ENCODE measurements around the gene USP48.

USP48 gene, protein sequence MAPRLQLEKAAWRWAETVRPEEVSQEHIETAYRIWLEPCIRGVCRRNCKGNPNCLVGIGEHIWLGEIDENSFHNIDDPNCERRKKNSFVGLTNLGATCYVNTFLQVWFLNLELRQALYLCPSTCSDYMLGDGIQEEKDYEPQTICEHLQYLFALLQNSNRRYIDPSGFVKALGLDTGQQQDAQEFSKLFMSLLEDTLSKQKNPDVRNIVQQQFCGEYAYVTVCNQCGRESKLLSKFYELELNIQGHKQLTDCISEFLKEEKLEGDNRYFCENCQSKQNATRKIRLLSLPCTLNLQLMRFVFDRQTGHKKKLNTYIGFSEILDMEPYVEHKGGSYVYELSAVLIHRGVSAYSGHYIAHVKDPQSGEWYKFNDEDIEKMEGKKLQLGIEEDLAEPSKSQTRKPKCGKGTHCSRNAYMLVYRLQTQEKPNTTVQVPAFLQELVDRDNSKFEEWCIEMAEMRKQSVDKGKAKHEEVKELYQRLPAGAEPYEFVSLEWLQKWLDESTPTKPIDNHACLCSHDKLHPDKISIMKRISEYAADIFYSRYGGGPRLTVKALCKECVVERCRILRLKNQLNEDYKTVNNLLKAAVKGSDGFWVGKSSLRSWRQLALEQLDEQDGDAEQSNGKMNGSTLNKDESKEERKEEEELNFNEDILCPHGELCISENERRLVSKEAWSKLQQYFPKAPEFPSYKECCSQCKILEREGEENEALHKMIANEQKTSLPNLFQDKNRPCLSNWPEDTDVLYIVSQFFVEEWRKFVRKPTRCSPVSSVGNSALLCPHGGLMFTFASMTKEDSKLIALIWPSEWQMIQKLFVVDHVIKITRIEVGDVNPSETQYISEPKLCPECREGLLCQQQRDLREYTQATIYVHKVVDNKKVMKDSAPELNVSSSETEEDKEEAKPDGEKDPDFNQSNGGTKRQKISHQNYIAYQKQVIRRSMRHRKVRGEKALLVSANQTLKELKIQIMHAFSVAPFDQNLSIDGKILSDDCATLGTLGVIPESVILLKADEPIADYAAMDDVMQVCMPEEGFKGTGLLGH

DNA sequence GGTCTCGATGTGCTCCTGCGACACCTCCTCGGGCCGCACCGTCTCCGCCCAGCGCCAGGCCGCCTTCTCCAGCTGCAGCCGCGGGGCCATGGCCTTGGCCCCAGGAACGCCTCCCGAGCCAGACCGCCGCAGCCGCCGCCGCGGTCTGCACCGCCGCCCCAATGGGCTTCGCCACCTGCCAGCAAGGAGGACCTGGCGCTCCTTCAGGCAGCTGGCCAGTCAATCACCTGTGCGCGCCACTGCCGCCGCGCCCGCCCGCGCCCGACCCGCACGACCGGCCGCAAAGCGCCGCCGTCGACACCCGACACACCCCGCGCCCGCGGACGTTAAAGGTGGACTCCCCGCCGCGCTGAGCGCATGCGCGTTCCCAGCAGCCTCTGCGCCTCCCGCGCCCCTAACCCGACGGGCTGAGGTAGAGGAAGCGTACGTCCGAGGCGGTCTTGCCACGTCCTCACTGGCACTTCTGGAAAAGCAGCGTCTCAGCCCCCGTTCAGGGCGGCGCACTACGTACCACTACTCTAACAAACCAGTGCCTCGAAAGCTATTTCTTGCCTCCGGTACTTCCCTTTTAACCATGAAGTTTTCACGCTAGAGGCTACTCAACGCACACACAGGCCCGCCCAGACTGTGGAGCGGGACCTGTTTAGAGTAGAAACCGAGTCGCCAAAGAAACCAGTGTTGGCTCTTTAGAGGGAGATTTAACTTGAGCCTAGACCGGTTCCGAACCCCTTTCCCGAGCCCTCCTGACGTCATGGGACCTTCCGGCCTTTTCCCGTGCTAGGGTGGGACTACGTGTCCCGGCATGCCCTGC is at the start of gene USP48:
Gene USP48 (minus strand): TSS at position 282 of the 811 bp plus-strand sequence. CDS start 192 bp downstream, at position 90.
- peak; percentile 96 for DNase-seq (ENCODE audit: low spot score)
- Histone ChIP-seq H3K4me3 (peak within 1 kb of the TSS; percentile 98), H3K27ac (peak within 1 kb of the TSS; percentile 97 to 100)
- TF ChIP-seq, protein P1, sequence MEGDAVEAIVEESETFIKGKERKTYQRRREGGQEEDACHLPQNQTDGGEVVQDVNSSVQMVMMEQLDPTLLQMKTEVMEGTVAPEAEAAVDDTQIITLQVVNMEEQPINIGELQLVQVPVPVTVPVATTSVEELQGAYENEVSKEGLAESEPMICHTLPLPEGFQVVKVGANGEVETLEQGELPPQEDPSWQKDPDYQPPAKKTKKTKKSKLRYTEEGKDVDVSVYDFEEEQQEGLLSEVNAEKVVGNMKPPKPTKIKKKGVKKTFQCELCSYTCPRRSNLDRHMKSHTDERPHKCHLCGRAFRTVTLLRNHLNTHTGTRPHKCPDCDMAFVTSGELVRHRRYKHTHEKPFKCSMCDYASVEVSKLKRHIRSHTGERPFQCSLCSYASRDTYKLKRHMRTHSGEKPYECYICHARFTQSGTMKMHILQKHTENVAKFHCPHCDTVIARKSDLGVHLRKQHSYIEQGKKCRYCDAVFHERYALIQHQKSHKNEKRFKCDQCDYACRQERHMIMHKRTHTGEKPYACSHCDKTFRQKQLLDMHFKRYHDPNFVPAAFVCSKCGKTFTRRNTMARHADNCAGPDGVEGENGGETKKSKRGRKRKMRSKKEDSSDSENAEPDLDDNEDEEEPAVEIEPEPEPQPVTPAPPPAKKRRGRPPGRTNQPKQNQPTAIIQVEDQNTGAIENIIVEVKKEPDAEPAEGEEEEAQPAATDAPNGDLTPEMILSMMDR (IDR thresholded peaks at IDR 0.05): no peak

DNA sequence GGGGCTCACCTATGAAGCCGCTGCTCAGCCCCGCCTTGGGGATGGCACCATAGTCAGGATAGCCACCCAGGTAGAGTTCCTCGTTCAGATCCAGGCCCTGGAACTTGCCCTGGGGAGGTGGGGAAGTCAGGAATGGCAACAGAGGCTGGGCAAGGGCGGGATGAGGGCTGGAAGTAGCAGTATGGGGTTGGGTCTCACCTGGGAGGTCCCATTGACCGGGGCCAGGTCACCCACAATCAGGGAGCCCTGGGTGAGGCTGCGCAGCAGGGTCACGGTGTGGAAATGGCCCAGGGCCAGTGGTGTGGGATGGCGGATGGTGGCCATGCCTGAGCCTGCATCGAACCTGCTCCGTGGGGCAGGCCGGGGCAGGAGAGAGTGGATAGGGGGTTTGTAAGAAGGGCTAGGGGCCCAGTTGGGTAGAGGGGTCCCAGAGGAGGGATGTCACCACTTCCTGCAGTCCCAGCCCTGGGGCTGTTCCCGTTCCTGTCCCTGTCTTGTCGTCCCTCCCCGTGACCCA is 48.6 kb upstream of the USP48 start:
- Histone ChIP-seq H3K4me3 (no peak overlapping the region), H3K27ac (no peak overlapping the region)
- TF ChIP-seq, protein P1 (IDR thresholded peaks at IDR 0.05): no peak
- DNase-seq (ENCODE audit: low spot score): no peak

DNA sequence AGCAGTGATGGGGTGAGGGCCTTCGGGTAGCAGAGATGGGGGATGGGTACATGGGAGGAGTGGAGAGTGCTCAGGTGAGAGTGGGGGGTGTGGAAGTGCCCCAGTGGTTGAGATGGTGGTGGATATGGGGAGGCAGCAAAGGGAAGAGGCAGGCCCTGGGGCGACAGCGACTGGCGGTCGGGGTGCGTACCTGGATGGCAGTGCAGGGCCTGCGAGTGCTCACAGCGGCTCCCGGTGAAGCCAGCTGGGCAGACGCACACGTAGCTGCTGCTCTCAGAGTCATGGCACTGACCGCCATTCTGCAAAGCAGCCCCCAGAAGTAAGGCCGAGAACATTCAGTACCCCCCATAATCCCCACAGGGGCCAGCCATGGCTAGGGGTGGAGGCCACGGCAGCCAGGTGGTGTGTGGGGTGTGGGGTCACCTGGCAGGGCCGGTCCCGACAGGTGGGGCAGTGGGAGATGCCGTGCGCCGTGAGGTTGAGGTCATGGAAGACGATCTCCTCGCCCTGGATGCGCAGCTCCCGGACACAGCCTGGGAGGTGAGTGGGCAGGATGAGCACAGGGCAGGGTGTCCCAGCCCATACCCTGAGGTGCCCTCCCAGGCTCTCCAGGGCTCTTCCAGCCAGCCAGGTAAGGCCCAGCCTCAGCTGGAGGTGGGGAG is 48.0 kb upstream of the USP48 start:
- TF ChIP-seq, protein P1 (IDR thresholded peaks at IDR 0.05): no peak
- Histone ChIP-seq H3K27ac (no peak overlapping the region), H3K4me3 (no peak overlapping the region)
- no peak for DNase-seq (ENCODE audit: low spot score)

DNA sequence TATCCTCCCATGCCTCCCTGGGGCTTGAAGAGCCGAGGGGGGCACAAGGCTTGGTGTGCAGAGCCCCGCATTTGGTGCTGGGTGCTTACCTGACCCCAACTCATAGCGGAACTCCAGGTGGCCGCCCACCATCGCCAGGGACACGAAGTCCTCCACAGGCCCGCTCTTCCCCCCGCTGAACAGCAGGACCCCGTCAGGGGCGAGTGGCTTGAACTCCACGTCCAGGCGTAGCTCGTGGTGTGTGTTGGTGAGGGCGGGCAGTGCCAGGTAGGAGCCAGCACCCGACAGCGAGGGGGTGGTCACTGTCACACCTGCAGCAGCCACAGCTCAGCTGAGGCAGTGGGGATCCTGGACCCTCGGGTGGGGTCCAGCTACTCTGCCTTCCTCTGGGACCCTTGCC is 46.3 kb upstream of the USP48 start:
- TF ChIP-seq, protein P1 (IDR thresholded peaks at IDR 0.05): no peak
- DNase-seq (ENCODE audit: low spot score): peak; percentile 63
- Histone ChIP-seq H3K4me3 (no peak overlapping the region), H3K27ac (no peak overlapping the region)

DNA sequence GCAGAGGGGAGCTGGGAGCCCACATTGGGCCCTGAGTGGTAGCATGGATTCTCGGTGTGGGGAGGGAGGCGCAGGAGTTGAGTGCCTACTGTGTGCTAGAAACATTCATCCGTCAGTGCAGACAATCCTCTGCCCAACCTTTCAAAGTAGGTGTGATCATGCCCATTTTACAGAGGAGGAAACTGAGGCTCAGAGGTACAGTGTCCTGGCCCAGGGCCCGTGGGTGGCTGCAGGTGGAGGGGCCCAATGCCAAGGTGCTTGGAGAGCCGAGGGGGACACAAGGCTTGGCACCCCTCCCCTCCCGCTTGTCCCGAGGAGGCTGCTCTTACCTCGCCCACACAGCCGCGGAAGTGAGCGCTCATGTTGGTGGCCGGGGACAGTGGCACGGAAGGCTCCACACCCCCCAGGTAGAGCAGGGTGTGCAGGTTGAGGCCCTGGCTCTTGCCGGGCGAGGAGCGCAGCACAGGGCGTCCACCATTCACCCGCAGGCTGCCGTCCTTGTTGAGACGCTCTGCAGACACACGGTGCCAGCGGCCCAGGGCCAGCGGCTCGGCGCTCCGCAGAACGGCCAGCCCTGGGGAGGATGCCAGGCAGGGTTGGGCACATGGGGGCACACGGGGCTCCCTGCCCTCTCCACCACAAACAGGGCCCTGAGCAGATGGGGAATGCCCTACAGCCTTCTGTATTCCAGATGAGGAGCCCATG is 45.7 kb upstream of the USP48 start:
- peak; percentile 45 for DNase-seq (ENCODE audit: low spot score)

More for the DNA sequence above, 45.7 kb upstream of the USP48 start:
- TF ChIP-seq, protein P1 (IDR thresholded peaks at IDR 0.05): no peak
- Histone ChIP-seq H3K4me3 (no peak overlapping the region), H3K27ac (no peak overlapping the region)
